Amygdala (tissue), 56 donors: ENCODE measurements around the gene WDR36.

ENCODE experiments used
- DNase-seq, 56 donors: peaks; one replicate each; lab custom pipeline; 2025; lab: John Stamatoyannopoulos, UW

Gene WDR36

DNA sequence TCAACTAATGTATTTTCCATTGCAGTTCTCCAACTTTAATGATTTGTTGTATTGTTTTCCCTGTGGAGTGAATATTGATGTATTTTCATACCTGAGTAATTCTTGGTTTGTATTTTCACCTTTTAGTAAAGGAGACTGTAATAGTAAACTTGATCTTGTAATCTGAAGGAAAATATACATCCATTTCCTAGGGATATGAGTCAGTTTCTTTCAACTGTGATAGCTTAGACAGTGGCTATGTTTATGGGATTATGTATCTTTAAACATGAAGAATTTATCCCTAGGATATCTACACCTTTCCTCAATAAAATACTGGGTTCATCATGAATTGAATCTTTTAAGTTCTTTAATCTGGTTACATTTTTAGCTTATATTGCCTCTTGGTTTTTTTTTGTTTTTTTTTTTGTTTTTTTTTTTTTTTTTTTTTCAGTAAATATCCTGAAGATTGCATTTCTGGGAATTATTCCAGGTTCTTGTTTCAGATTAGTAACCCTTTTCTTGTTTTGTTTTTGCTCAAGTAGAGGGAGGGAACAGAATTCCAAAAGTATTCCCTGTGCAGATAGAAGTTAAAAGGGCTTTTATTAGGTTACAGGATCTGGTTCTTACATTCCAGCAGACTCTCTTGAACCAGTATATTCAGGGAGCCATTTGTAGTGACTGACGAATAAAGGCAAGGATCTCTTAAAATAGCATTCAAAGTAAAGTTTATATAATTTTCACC, 7.1 kb downstream of the WDR36 start:
- no peak for DNase-seq

DNA sequence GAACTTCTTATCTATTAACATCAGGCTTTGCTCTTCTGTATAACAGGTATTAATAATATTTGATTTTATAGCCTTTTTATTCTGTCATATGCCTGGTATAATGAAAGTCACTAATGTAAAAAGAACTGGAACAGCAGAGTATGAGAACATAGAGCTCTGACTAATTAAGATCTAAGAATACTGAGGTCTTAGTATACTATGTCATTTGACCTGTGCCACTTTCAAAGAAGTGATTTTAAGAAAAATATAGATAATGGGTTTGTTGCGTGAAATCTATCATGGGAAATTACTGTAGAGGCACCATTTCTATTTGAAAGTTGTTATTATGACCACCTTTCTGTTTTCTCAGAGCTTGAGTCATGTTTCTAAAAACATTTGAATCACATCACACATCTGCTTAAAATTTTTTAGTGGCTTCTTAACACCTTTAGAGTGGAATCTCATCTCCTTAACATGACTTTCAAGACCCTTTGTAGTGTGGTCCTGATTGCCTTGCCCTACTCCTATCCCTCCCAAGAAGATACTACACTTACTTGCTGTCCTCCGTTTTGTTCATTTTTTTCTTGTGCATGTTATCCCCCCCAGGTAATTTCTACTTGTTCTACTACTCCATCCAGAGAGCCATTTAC, 14.3 kb downstream of the WDR36 start:
- no peak for DNase-seq

- DNase-seq, result no peak
These were observed 15.2 kb downstream of the WDR36 start for GRCh38 chr5:111107371-111107770.

DNA sequence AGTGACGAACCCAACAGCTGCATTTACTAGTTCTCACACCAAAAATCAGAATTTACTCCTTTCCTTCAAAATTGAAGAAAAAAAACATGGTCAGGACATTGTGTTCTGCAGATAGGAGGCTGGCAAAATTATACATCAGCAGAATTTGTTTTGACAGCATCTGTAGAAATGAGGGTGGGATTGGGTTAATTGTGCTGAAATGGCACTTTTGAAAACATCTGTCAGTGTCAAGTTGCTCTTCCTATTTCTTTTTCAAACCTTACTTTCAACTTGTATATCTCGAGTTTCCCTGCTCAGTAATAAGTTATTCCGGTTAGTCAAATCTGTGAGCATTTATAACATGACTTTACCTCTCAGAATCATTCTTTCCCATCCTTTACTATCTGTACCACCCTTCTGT, 19.8 kb downstream of the WDR36 start:
- no peak for DNase-seq

DNA sequence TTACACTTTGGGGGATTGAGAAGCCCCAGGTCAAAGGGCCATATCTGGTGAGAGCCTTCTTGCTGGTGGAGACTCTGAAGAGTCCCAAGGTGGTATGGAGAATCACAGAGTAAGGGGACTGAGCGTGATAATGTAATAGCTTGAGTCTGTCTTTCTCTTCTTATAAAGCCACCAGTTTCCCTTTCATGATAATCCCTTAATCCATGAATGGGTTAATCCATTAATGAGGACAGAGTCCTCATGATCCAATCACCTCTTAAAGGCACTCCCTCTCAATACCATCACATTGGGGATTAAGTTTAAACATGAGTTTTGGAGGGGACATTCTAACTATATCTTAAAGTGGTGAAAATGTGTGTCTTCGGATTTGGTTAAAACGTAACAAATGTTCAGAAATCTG, 21.5 kb downstream of the WDR36 start:
- no peak for DNase-seq

DNA sequence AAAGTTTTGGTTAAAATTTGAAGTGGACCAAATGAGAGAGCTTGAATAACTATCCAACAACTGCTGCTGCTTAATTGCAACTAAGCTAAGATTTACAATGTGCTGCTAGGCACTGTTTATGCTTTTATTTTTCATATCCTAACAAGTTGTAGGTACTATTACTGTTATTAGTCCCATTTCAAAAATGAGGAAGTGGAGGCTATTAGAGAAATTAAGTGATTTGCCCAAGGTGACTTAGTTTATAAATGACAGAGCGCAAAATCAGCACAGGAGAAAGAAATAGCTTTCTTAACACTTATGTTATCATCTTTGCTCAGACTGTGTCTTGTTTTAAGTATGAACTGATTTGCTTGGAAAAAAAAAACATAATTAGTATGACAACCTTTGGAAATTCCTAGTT, 23.1 kb downstream of the WDR36 start:
- DNase-seq, result no peak

- DNase-seq, result no peak
These were observed 24.4 kb downstream of the WDR36 start for GRCh38 chr5:111116550-111116949.

GRCh38 chr5:111117136-111117535, 25.0 kb downstream of the WDR36 start:
- no peak for DNase-seq

- DNase-seq, result no peak
These were observed 27.1 kb downstream of the WDR36 start for GRCh38 chr5:111119221-111119620.

DNA sequence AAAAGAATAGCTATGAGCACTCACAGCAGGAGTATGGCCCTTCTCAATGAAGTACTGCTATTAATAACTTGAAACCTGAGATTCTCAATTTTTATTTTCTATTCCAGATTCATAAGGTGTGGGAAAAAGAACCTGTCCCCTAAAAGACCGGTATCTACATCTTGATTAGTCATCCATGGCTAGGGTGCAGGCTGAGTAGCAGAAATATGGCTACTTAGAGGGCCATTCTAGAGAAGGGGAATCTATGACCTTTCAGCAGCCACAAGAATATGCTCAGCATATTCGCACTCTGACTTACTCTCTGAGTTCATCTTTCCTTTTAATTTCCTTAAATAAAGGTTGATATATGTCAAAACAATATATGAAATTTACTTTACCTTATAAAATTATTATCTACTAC, 27.7 kb downstream of the WDR36 start:
- no peak for DNase-seq

- DNase-seq, result no peak
These were observed 28.8 kb downstream of the WDR36 start for GRCh38 chr5:111120911-111121310.

- no peak for DNase-seq
These were observed 29.8 kb downstream of the WDR36 start for GRCh38 chr5:111121926-111122325.

DNA sequence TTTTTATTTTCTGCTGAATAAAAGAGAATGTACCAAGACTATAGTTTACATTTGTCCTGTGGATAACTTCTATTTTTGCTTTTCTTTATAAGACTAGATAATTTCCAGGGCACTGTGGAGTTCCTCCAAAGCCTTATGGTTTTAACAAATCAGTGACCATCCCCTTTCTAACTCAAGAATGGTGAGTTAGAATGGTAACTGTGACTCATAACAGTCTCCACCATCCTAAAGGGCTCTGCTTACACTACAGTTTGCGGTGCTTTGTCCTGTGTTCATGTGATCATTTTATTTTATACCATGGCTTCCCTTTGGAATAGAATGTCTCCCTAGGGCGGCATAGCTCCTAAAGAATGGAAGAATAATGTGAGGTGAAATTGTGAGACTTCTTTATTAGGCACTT, 30.2 kb downstream of the WDR36 start:
- DNase-seq, result no peak

GRCh38 chr5:111124793-111125192, 32.6 kb downstream of the WDR36 start:
- no peak for DNase-seq

- no peak for DNase-seq
These were observed 34.7 kb downstream of the WDR36 start for GRCh38 chr5:111126896-111127295.

- DNase-seq, result no peak
These were observed 35.5 kb downstream of the WDR36 start for GRCh38 chr5:111127453-111128195.

DNA sequence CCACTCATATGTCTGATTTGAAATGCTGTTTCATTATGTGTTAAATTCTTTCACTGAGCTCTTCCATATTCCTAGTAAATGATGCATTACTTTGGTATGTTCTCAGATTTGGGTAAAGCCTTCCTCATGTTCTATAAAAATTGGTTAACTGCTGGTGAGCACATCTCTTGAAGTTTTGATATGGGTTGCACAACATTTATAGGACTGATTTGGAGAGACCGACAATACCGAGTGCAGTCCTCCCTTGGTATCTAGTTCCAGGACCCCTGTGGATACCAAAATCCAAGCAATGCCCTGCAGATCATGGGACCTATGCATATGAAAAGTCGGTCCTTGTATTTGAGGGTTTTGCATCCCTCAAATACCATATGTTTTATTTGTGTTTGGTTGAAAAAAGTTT, 37.8 kb downstream of the WDR36 start:
- DNase-seq, result no peak

- DNase-seq, result no peak
These were observed 39.2 kb downstream of the WDR36 start for GRCh38 chr5:111131356-111131755.

DNA sequence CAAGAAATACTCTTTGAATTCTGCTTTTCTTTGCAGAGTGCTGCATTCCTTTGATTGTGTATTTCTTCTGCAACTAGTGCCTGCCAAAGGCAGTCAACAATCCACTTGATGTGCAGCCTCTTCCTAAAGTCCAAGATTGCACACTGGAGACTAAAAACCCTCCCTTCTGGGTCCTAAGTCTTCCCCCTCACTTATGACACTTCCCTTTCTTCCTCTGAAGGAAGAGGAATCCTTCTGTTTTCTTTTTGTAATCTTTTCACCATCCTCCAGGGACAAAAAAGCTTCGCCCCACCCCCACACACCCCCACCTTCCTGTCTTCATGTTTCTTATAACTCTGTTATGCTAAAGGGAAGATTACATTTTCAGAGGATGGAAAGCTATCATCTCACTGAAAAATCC, 39.9 kb downstream of the WDR36 start:
- no peak for DNase-seq

DNA sequence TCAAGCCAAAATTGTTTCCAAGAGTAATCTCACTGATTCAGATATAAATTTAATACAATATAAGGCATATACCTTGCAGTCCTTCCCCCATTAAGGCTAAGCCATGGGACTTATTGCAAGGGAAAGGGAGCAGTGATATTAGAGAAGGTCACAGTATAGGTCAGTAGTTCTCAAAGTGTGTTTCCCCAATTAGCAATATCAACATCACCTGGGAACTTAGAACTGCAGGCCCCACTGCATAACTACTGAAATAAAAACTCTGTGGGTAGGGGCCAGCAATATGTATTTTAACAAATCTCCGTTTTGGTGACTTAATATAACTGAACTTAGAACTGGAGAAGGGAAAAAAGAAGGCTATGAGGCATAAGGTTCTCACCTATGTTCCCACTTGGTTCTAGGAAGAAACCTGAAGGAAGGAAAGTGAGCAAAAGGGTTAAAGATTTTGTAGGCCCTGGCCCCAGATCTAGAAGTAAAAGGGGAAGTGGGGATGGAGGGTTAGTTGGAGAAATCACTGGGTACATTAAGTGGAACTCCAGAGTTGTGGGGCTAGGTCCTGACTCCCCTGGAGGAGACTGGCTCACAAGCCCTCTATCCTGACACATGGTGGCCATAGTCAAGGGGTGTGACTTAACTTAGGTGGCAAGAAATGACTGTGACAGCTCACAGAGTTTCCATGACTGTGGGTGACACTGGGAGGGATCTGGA, 40.7 kb downstream of the WDR36 start:
- no peak for DNase-seq

DNA sequence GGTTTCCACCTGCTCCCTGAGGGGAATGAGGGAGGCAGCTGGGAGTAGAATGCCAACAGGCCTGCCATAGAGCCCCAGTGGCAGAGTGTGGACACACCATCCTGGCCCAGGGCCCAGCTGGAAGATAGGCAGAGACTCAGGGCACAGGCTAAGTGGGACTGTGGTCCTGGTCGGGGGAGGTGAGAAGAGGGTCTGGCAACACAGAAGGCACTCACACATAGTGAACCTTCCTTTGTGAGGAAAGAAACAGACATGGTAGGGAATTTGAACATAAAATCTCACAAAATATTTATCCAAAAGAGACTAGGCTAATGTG, 41.2 kb downstream of the WDR36 start:
- no peak for DNase-seq
